Measurements from ENCODE around the gene IL1RAPL2.

- TF ChIP-seq CTCF (IDR thresholded peaks at IDR 0.05) = no peak
- no peak for TF ChIP-seq POLR2A (IDR thresholded peaks at IDR 0.05)
Measured at GRCh38 chrX:104988038-104988437, 422.0 kb downstream of the IL1RAPL2 start.
